ENCODE results near the gene CFAP57.

CFAP57 gene

DNA sequence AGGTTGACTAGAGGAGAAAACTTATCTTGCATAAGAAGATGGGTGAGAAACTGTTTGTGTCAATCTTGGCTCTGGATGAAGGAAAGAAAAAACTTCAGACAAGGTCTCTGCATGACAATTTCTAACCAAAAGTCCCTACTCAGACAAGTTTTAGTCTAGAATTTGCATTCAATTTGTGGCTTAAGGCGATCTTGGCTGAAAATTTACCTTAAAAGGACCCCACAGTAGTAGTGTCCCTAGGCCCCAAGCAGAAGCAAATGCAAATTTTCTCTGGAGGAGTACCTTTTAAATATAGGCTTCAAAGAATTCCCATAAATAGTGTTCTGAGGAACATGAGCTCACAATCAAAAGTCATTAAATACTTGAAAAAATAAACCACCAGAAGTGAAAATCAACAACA lies 80.1 kb downstream of the CFAP57 start:
- in situ Hi-C loops (cut with MboI; ENCODE audit: low sequenced_read_pairs): no loop called here

DNA sequence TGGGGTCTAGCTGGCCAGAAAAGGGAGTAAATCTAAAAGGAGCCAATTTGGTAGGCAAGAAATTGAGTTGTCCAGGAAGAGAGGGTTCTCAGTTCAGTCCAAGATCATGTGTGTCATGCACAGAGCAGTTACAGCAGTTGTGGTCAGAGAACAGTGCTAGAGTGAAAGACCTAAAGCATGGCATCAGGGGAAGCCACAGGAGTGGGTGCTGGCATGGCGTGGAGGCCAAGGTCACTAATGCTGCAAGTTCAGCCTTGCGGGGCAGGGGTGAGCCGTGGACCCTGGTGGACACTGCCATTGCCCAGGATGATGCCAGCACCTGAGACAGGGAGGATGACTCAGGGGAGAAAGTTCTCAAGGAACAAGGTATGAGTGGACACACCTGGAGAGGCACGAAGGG lies 81.0 kb downstream of the CFAP57 start:
- in situ Hi-C loops (cut with MboI; ENCODE audit: low sequenced_read_pairs): no loop called here

DNA sequence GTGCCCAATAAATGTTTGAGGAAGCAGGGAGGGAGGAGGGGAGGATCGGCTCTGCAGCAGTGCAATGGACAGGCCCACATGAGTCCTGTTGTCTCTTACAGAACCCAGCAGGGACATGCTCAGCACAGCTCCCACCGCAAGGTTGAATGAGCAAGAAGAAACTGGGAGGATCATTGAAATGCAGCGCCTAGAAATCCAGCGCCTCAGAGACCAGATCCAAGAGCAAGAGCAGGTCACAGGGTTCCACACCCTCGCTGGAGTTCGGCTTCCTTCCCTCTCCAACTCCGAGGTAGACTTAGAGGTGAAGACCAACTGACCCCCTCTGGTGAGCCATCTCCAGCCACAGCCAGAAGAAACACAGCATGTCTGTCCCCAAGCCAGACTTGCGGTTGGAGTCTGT lies 81.7 kb downstream of the CFAP57 start:
- in situ Hi-C loops (cut with MboI; ENCODE audit: low sequenced_read_pairs): no loop called here

DNA sequence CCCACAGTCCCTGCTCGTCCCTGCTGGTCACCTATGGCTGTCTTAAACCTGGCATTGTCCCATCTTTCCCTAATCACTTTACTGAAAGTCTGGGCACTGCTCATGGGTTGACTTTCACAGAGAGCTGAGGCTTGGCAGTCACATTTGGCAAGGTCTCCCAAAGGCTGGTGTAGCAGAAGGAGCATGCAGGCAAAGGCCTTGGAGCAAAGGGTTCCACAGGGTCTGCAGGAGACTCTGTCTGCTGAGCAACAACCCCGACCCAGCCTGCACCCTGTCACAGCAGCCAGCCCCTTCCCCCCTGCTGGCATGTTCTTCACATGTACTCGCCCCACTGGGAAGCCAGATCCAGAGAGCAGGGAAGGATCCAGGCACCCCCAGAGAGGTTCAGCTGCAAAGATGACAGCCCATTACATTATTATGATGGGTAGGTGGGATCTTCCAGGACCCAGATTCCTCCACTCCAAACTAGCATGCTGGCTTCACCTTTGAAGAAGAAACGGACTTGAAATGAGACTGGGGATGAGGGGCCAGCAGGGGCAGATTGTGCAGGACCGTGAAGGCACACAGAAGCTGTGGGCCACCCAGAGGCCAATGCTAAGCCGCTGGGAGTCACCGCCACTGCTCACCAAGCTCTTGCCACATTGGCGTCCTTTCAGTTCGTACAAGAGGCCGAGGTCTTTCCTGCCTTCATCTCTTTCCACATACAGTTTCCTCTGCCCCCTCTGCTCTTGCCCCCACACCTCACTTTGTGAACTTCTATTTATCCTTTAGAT lies 83.5 kb downstream of the CFAP57 start:
- in situ Hi-C loops (cut with MboI; ENCODE audit: low sequenced_read_pairs): no loop called here

DNA sequence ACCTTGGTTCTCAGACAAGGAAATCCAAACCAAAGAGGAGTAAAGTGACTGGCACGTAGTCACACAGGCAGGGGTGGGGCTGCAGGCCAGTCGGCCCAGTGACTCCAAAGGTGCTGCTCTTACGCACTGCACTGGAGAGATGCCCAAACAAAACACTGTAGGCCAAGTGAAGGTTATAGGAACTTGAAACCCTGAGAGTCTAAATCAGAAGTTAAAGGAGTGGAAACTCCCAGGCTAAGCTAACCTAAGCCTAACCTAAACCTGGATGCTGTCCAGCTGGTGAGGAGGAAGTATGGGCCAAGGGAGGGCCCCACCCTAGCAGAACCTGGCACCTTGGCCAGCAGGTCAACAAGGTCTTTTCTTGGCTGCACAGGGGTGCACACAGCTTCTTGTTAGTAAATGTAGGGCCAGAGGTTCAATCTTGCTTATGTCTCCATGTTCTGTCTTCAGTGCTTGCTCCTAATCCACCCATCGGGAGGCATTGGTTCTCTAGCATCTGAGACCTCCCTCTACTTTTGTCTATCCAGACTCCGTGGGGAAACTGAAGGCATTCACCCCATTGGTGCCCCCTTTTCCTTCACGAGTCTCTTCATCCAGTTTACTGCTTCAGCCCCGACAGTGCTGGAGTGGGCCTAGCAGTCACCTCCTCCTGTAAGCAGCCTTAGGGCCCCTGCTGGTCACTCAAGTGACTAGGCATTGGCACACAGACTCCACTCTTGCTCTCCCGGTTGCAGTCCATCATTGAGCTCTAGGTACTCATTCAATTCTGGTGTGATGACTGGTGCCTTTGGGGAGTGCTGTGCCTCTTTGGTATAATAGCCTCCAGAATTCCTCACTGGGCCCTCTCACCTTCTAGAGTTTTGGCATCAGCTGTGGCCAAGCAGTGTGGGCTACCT lies 84.8 kb downstream of the CFAP57 start:
- in situ Hi-C loops (cut with MboI; ENCODE audit: low sequenced_read_pairs): no loop called here

DNA sequence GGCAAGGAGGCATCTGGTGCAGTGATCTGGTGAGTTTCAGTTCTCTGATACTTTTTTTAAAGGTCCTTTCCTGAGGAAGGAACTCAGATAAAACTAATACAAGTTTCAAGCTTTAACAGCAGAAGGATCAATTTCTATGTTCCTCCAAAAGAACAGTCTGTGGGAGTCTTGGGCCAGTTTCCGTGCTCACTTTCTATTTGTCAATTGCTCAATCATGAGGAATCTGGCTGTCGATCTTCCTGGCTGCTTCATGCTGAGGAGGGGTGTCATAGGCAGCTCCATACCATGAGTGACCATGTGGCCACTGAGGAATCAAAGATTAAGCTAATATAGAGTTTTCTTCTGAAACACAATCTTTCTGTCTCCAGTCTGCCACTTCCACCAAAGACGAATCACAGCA lies 86.2 kb downstream of the CFAP57 start:
- in situ Hi-C loops (cut with MboI; ENCODE audit: low sequenced_read_pairs): no loop called here

DNA sequence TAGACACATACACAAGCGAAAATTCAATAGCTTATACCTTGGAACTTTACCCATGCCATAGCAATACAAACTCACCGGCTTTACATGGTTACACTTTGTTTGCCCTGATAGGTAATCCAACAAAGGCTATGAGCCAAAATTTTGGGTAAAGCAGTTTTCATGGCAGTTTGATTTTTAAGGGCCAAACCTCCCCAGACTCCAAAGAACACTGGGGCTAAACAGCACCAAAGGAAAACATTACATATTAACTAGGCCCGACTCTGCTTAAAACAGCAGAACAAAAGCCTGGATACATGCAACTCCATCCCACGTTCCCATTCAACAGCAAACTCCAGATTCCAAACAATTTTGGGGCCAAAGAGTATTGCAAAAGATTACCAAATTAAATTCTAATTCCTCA lies 93.3 kb downstream of the CFAP57 start:
- in situ Hi-C loops (cut with MboI; ENCODE audit: low sequenced_read_pairs): no loop called here

DNA sequence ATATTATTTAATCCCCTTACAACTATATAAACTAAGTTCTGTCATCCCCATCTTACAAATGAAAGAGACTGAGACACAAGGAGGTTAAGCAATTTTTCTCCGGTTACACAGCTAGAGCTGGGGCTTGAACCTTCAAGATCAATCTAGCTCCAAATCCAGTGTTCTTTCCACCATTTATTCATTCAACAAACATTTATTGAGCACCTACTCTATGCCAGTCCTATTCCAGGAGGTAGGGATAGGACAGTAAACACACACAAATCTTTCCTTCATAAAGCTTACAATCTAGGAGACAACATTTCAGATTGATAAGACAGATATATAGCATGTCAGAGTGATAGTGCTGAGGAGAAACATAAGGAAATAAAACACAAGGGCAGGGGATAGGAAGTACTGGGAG lies 94.8 kb downstream of the CFAP57 start:
- in situ Hi-C loops (cut with MboI; ENCODE audit: low sequenced_read_pairs): no loop called here

DNA sequence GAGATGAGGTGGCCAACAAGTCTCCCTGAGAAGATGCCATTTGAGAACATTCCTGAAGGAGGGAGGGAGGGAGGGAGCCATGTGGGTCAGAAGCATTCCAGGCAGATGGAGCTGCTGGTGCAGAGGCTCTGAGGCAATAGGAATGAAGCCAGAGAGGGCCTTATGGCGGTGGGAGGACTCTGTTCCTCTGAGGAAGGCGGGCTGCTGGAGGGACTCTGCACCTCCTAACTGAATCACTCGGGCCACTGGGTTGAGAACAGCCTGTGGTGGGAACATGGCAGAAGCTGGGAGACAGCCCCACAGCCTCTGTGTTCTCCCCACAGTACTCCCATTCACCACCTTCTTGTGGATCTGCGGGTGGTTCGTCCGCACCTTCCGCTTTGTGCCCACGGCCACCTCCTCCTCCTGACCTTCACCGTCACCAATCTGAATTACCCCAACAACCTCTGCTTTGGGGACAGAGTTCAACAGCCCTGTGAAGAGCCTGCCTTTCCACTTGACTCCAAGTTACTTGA lies 95.2 kb downstream of the CFAP57 start:
- in situ Hi-C loops (cut with MboI; ENCODE audit: low sequenced_read_pairs): no loop called here

DNA sequence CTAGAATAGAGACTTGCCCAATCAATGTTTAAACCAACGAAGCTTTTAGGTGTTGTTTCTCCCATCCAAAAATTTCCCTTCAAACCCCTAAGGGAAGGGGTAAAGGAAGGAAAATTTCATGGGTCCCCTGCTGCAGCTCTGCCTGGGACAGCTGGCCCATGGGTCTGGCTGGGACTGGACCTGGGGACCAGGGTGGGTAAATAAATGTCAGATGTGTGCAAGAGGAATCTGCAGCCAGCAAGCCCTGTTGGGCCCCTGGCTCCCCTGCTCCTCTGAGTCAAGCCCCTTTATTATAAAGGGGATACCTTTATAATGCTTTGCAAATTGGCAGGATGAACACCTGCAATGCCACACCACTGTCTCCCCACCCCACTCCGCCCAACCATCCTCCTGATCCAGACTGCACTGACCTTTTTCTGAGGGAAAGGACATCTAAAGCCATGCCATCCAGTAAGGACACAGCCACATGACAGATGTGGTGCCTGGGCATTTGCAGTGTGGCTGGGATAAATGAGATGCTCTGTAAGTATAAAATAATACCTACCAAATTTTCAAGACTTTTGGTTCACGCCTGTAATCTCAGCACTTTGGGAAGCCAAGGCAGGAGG lies 95.8 kb downstream of the CFAP57 start:
- in situ Hi-C loops (cut with MboI; ENCODE audit: low sequenced_read_pairs): no loop called here

DNA sequence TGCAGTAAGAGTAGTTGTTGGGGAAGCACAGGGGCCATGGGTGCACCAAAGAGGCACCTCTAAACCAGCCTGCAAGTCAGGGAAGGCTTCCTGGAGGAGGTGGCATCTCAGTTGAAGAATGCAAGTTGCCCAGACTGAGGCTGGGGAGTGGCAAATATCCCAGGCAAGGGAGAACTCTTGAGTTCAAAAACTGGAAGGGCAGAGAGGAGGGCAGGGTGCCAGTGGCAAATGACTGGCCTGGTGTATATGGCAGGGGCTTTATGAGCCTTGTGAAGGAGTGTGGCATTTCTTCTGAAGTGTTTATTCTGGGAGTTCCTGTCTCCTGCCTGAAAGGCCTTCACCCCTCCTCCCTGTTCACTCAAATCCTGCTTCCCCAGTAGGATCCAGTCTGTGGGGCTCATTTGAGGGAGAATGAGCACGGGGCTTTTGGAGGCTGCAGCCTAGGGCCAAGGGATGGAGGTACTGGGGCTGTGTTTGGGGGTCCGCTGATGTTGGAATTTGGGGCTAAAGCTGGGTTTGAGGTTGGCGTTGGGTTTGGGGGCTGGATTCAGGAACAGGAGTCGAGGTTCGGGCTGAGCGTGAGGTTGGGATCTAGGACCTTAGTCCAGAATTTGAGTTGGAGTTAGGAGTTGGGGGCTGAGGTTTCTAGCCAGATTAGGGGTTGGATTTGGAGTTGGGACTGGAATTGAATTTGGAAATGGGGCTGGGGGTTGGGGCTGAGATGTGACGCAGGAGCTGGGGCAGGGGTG lies 97.7 kb downstream of the CFAP57 start, which contains the start of gene TMEM125:
TSS of gene TMEM125 (plus strand) at position 357 of the 749 bp plus-strand sequence. CDS start 2,740 bp downstream, outside the sequence.
- in situ Hi-C loops (cut with MboI; ENCODE audit: low sequenced_read_pairs): no loop called here

DNA sequence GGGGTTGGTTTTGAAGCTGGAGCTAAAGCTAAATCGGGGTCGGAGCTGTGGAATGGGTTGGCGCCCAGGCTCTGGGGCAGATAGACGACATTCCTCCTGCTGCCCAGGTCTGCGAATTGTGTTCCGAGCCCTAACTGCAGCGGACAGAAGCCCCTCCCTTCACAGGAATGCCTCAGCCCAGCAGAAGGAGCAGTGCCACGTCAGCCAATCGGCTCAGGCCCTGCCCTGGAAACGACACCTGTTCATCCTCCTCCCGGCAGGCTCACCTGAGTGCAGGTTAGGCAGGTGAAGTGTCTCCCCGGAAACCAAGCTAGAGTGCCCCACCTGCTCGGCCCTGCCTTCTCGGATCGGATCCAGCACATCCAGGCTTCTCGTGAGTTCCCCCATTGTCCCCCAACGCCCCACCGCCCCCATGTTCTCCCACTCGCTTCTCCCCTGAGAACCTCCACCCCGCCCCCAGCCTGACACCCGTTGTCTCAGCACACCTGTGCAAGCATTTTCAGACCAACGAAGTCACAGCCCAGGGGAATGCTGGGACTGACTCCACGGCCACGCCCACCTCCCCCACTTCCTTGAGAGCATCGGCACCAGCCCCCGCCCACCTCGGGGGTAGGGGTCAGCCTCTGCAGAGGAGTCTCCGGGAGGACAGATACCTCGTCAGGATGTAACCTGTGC lies 98.4 kb downstream of the CFAP57 start:
- in situ Hi-C loops (cut with MboI; ENCODE audit: low sequenced_read_pairs): no loop called here

DNA sequence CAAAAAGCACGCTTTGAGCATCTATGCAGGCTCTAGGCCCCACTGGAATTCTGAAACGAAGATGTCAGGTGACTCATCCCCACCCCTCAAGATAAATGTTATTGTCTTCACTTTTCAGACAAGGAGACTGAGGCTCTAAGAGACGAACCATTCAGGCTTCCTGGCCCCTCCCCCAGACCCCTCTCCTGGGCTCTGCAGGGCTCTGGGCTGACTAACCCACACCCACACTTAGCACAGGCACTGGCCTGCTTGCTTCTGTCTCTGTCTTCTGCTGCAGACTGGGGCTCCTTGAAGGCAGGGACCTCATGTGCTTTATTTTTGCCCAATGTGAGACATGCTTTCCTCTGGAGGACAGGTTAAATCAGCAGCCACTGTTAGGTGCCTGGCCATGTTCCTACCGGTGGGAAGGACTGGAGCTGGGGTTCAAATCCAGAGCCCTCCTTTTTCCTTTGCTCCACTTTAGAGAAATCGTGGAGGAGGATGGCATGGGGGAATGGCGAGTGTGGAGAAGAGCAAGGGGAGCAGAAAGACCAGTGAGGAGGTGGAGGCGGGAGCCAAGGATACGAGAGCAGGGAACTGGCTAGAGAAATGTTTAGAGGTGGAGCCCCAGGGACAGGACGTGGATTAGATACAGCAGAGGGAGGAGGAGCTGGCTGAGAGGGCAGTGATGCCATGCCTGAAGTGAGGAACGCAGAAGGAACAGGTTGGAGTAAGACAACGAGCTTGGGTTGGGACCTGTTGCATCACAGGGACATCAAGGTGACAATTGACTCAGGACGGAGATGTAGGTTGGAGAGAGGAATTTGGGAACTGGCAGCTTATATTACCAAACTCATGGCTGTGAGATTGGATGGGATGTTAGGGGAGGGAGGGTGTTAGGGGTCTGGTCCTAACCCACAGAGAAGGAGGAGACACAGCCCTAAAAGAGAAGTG lies 99.3 kb downstream of the CFAP57 start:
- in situ Hi-C loops (cut with MboI; ENCODE audit: low sequenced_read_pairs): no loop called here

DNA sequence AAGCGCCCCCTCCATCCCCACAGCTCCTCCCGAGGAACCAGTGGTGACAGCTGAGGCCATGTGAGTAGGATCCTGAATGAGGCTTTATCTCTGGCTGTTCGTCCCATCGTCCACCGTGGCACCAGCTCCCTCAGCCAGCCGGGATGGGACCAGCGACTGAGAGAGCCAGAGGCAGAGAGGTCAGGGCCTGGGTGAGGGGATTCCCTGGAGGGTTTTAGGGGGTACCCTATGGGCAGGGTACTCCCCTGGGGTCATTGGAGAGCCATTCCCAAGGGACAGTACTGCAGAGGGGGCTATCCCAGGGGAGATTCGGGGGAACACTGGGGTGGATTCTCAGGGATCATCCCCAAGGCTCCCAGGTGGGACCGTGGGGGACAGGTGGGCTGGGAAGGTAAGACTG lies 100.0 kb downstream of the CFAP57 start:
- in situ Hi-C loops (cut with MboI; ENCODE audit: low sequenced_read_pairs): no loop called here

DNA sequence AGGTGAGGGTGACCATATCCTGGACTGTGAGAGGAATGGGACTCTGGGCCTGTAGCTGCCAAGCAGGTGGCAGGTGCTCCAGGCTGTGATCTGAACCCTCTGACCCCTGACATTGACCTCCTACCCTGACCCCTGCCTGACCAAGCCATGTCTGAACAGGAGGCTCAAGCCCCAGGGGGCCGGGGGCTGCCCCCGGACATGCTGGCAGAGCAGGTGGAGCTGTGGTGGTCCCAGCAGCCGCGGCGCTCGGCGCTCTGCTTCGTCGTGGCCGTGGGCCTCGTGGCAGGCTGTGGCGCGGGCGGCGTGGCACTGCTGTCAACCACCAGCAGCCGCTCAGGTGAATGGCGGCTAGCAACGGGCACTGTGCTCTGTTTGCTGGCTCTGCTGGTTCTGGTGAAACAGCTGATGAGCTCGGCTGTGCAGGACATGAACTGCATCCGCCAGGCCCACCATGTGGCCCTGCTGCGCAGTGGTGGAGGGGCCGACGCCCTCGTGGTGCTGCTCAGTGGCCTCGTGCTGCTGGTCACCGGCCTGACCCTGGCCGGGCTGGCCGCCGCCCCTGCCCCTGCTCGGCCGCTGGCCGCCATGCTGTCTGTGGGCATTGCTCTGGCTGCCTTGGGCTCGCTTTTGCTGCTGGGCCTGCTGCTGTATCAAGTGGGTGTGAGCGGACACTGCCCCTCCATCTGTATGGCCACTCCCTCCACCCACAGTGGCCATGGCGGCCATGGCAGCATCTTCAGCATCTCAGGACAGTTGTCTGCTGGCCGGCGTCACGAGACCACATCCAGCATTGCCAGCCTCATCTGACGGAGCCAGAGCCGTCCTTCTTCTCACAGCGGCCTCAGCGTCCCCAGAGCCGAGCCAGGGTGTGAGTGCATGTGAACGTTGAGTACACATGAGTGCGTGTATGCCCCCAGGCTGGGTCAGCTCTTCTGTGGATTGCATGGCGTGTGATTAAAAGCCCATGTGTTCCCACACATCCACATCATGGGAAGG lies 100.7 kb downstream of the CFAP57 start:
- in situ Hi-C loops (cut with MboI; ENCODE audit: low sequenced_read_pairs): no loop called here

DNA sequence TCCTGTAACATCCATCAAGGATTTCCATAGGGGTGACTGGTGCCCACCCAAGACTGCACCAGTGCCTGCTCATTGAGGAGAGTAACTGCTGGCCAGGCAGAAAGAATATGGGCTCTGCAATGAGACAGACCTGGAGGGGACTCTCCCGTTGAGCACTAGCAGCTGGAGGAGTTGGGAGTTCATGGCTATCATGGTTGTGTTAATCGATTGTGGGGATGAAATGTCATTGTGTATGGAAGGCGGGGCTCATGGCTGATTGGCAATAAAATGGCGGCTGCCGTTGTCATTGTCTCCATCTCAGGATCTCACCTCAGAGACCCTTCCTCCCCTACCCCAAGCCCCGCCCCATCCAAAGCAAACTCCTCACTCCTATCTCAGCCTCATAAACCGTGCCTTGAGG lies 101.6 kb downstream of the CFAP57 start:
- in situ Hi-C loops (cut with MboI; ENCODE audit: low sequenced_read_pairs): no loop called here

DNA sequence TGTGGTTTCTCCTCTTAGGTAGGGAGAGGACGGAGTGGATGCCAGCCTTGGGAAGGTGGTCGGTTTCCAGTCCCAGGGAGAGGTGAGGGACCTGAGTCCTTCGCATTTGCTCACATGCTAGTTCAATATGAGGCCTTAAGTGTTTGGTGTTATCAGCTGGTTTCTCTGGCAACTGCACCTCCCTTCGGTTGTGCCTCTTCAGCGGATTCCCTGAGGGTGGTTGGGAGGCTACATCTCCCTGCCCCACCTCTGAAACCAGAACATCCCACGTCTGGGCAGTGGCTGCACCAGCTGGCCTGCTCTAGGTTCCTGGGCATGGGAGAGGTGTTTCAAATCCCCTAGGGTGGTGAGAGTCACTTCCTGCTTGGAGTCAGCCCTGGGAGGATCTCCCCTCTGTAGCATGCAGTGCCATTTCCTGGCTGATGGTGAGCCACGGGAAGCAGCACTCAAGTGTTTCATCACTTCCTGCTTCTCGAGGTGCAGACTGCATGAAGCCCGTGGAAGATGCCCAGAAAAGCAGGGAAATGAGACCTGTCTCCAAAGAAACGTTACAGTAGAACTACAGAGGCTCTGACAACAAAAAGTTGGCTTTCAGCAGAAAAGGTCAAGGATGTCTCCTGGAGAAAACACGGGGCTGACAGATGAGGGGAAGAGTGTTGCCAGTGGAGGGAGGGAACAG lies 102.1 kb downstream of the CFAP57 start:
- in situ Hi-C loops (cut with MboI; ENCODE audit: low sequenced_read_pairs): no loop called here
